Measurements from ENCODE around the gene DYNLT3. TPM values are rescaled to one million over a fixed set of nuclear protein-coding genes. Genes with fewer than 3 reads are reported as not detected.
A peak's percentile ranks its signal among the peaks of the same experiment; 100 is the strongest.

DYNLT3 gene
- total and polyA plus RNA-seq, 8 donors = 8.2 to 47.0 (median 19.4) TPM

DNA sequence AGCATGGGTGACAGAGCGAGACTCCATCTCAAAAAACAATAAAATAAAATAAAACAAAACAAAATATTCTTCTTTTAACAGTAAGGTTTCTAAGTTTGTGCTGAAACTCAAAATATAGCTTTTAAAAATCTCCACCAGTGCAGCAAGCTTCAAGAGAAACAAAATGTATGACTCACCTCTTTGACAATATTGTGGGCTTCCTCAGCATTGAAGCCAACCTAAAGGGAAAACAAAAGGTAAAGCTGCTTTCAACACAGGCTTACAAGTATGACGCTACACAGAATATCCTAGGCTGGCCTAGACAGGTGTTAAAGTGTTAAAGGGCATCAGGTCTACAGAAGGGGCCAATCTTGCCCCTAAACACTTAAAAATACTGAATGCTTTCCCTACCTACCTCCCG, 1.2 kb downstream of the DYNLT3 start:
- H3K27me3 ChIP-seq = peaks cover 0 to 5% (median 0%) of the 10 kb centered on the region in 3 donors

GRCh38 chrX:37844622-37845021, 2.7 kb downstream of the DYNLT3 start:
- TF ChIP-seq POLR2AphosphoS5 (IDR thresholded peaks at IDR 0.05) (no peak), POLR2A (IDR thresholded peaks at IDR 0.05) (no peak), EP300 (IDR thresholded peaks at IDR 0.05) (no peak)
- TF ChIP-seq, protein P1, sequence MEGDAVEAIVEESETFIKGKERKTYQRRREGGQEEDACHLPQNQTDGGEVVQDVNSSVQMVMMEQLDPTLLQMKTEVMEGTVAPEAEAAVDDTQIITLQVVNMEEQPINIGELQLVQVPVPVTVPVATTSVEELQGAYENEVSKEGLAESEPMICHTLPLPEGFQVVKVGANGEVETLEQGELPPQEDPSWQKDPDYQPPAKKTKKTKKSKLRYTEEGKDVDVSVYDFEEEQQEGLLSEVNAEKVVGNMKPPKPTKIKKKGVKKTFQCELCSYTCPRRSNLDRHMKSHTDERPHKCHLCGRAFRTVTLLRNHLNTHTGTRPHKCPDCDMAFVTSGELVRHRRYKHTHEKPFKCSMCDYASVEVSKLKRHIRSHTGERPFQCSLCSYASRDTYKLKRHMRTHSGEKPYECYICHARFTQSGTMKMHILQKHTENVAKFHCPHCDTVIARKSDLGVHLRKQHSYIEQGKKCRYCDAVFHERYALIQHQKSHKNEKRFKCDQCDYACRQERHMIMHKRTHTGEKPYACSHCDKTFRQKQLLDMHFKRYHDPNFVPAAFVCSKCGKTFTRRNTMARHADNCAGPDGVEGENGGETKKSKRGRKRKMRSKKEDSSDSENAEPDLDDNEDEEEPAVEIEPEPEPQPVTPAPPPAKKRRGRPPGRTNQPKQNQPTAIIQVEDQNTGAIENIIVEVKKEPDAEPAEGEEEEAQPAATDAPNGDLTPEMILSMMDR (IDR thresholded peaks at IDR 0.05) = no peak
- intact Hi-C loops (cut with DNase I; ENCODE audit: low total_unique reads) = no loop called here

More for the DNA sequence above, 1.2 kb downstream of the DYNLT3 start:
- H3K36me3 ChIP-seq = peaks cover 0 to 4% (median 2%) of the 10 kb centered on the region in 4 donors
- intact Hi-C loops (cut with DNase I; ENCODE audit: low total_unique reads) = no loop called here
- peaks cover 0 to 3% (median 0%) of the 10 kb centered on the region in 4 donors for H3K9me3 ChIP-seq
- TF ChIP-seq EP300 (IDR thresholded peaks at IDR 0.05) (no peak), POLR2A (IDR thresholded peaks at IDR 0.05) (no peak), POLR2AphosphoS5 (IDR thresholded peaks at IDR 0.05) (no peak)
- TF ChIP-seq, protein P1 (IDR thresholded peaks at IDR 0.05) = no peak
- WGBS, 5 donors = 62 to 70% (median 65%) methylated on average over 3 of the region's 3 CpGs
- DNase-seq = peak in 1 of 2 donors; percentile 9
- H3K27ac ChIP-seq = peak overlapping the region in 3 of 5 donors; percentile 87 to 92 (median 92)
- H3K4me3 ChIP-seq = peak overlapping the region in 3 of 4 donors; percentile 60 to 81 (median 69)
- H3K4me1 ChIP-seq = peaks cover 0 to 9% (median 0%) of the 10 kb centered on the region in 4 donors

DNA sequence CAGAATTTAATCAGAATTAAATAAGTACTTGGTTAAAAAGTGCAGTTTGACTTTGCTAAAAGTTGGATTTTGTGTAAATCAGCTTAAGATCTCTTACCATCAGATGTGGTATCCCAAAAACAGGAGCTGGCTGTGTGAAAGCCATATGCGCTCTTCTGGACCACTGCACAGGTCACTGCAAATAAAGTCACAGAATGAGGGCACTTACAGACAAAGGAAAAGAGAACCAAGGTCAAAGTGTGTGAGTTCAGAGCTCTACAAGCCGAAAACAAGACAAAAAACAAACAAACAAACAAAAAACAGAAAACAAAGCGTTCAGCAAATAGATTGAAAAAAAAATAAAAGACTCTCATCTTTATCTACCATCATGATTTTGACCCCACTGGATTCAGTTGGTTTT, 6.4 kb downstream of the DYNLT3 start:
- Histone ChIP-seq H3K4me1 (peaks cover 0 to 3% (median 0%) of the 10 kb centered on the region in 4 donors), H3K36me3 (peaks cover 0 to 22% (median 15%) of the 10 kb centered on the region in 4 donors), H3K27ac (no peak overlapping the region), H3K9me3 (no peaks in the 10 kb centered on the region), H3K4me3 (no peak overlapping the region), H3K27me3 (no peaks in the 10 kb centered on the region)
- TF ChIP-seq POLR2AphosphoS5 (IDR thresholded peaks at IDR 0.05) = no peak
- TF ChIP-seq POLR2A (IDR thresholded peaks at IDR 0.05) = no peak
- TF ChIP-seq, protein P1 (IDR thresholded peaks at IDR 0.05) = no peak
- no peak for TF ChIP-seq EP300 (IDR thresholded peaks at IDR 0.05)
- intact Hi-C loops (cut with DNase I; ENCODE audit: low total_unique reads) = no loop called here
- DNase-seq = no peak
- 57 to 94% (median 84%) methylated on average over 3 of the region's 3 CpGs for WGBS, 5 donors

More at GRCh38 chrX:37844622-37845021, 2.7 kb downstream of the DYNLT3 start:
- Histone ChIP-seq H3K4me1 (peaks cover 0 to 9% (median 0%) of the 10 kb centered on the region in 4 donors), H3K36me3 (peaks cover 0 to 8% (median 3%) of the 10 kb centered on the region in 4 donors), H3K27me3 (peaks cover 0 to 5% (median 0%) of the 10 kb centered on the region in 3 donors), H3K4me3 (no peak overlapping the region), H3K27ac (no peak overlapping the region), H3K9me3 (peaks cover 0 to 3% (median 0%) of the 10 kb centered on the region in 4 donors)
- no peak for DNase-seq

GRCh38 chrX:37834937-37835336, 12.4 kb downstream of the DYNLT3 start:
- H3K4me1 ChIP-seq = no peaks in the 10 kb centered on the region
- H3K36me3 ChIP-seq = peaks cover 0 to 15% (median 11%) of the 10 kb centered on the region in 4 donors
- DNase-seq = no peak
- WGBS, 5 donors = 57 to 88% (median 70%) methylated on average over 4 of the region's 4 CpGs
- intact Hi-C loops (cut with DNase I; ENCODE audit: low total_unique reads) = no loop called here
- H3K27ac ChIP-seq = no peak overlapping the region
- no peaks in the 10 kb centered on the region for H3K9me3 ChIP-seq
- H3K4me3 ChIP-seq = no peak overlapping the region
- no peak for TF ChIP-seq EP300 (IDR thresholded peaks at IDR 0.05)
- TF ChIP-seq, protein P1 (IDR thresholded peaks at IDR 0.05) = no peak
- TF ChIP-seq POLR2A (IDR thresholded peaks at IDR 0.05) = no peak
- no peaks in the 10 kb centered on the region for H3K27me3 ChIP-seq
